ENCODE data around the gene CDX1. TPM values are rescaled to one million over a fixed set of nuclear protein-coding genes. Genes with fewer than 3 reads are reported as not detected.

Gene CDX1
- total RNA-seq, 4 donors from 2014 or later = not detected

DNA sequence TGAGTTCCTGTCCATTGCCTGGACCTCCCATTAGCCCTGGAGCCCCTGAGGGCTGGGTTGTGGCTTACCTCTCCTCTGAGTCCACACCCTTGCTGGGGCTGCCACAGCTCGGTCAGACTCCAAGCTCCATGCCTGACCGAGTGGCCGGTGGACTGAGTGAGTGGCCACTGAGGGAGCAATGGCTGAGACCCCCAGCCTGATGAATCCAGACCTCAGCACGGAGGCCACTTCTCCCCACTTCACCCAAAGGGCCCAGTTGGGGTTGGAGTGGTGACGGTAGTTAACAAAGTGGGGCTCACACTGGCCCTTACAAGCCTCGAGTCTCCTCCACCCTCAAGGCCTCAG, 39.7 kb upstream of the CDX1 start:
- H3K9me3 ChIP-seq = no peaks in the 10 kb centered on the region
- H3K27ac ChIP-seq = peak overlapping the region in 1 of 4 donors; percentile 10
- H3K36me3 ChIP-seq = peaks cover 0 to 89% of the 10 kb centered on the region in 2 donors
- H3K4me1 ChIP-seq = peaks cover 0 to 26% (median 15%) of the 10 kb centered on the region in 3 donors
- no peaks in the 10 kb centered on the region for H3K27me3 ChIP-seq
- ATAC-seq = no peak
- no peak overlapping the region for H3K4me3 ChIP-seq
- WGBS, 2 donors (ENCODE audit: low coverage in 1 of 2) = 88 to 94% methylated on average over 2 to 3 of the region's 6 CpGs
- TF ChIP-seq EP300 (IDR thresholded peaks at IDR 0.05) = no peak
- no peak for TF ChIP-seq CTCF (IDR thresholded peaks at IDR 0.05)
- no peak for TF ChIP-seq POLR2AphosphoS5 (IDR thresholded peaks at IDR 0.05)
- no peak for TF ChIP-seq POLR2A (IDR thresholded peaks at IDR 0.05)

- TF ChIP-seq CTCF (IDR thresholded peaks at IDR 0.05) (no peak), EP300 (IDR thresholded peaks at IDR 0.05) (no peak), POLR2A (IDR thresholded peaks at IDR 0.05) (no peak), POLR2AphosphoS5 (IDR thresholded peaks at IDR 0.05) (no peak)
- no peak for ATAC-seq
- 52 to 70% methylated on average over 2 to 8 of the region's 8 CpGs for WGBS, 2 donors (ENCODE audit: low coverage in 1 of 2)
- Histone ChIP-seq H3K4me1 (peaks cover 0 to 51% (median 28%) of the 10 kb centered on the region in 3 donors), H3K4me3 (peak overlapping the region in 1 of 2 donors; percentile 20), H3K36me3 (peaks cover 0 to 89% of the 10 kb centered on the region in 2 donors), H3K27ac (peak overlapping the region in 3 of 4 donors; percentile 27 to 50 (median 37)), H3K27me3 (no peaks in the 10 kb centered on the region), H3K9me3 (no peaks in the 10 kb centered on the region)
These were observed 37.1 kb upstream of the CDX1 start for GRCh38 chr5:150129454-150129812.

GRCh38 chr5:150129813-150130492, 36.6 kb upstream of the CDX1 start:
- WGBS, 2 donors (ENCODE audit: low coverage in 1 of 2) = 12 to 27% methylated on average over 7 to 8 of the region's 25 CpGs
- peak; percentile 80 for ATAC-seq
- Histone ChIP-seq H3K27ac (peak overlapping the region in 3 of 4 donors; percentile 27 to 50 (median 37)), H3K27me3 (no peaks in the 10 kb centered on the region), H3K9me3 (no peaks in the 10 kb centered on the region), H3K4me3 (peak overlapping the region in 1 of 2 donors; percentile 20), H3K4me1 (peaks cover 0 to 56% (median 32%) of the 10 kb centered on the region in 3 donors), H3K36me3 (peaks cover 0 to 89% of the 10 kb centered on the region in 2 donors)
- TF ChIP-seq POLR2AphosphoS5 (IDR thresholded peaks at IDR 0.05) (peak; percentile 47), EP300 (IDR thresholded peaks at IDR 0.05) (no peak), POLR2A (IDR thresholded peaks at IDR 0.05) (no peak), CTCF (IDR thresholded peaks at IDR 0.05) (peak in 3 of 4 experiments; percentile 96 to 98 (median 96))

DNA sequence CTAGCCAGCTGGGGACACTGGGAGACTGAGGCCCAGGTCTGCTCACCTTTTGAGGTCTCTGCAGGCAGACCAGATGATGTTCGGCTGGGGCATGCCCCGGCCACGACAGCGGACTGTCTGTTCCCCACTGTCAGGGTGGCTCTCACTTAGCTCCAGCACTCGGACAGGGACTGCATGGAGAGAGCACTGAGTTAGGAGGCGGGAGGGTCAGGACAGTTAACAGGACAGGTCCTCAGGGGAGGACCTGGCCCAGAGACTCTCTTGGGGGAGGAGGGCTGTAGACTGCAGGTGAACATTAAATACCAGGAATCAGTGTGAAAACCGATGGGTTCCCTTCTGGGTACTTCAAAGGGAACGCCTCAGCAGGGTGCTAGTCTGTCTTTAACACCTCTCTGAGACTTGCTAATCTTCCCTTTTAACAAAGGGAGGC, 36.1 kb upstream of the CDX1 start:
- H3K27me3 ChIP-seq = no peaks in the 10 kb centered on the region
- H3K9me3 ChIP-seq = no peaks in the 10 kb centered on the region
- no peak for ATAC-seq
- peaks cover 0 to 89% of the 10 kb centered on the region in 2 donors for H3K36me3 ChIP-seq
- H3K27ac ChIP-seq = peak overlapping the region in 3 of 4 donors; percentile 27 to 50 (median 37)
- peaks cover 0 to 62% (median 32%) of the 10 kb centered on the region in 3 donors for H3K4me1 ChIP-seq
- WGBS, 2 donors (ENCODE audit: low coverage in 1 of 2) = 65% methylated on average over 2 of the region's 8 CpGs; no CpG with 5 or more reads in 1 of the 2 donors
- no peak overlapping the region for H3K4me3 ChIP-seq
- TF ChIP-seq EP300 (IDR thresholded peaks at IDR 0.05) (no peak), CTCF (IDR thresholded peaks at IDR 0.05) (no peak), POLR2AphosphoS5 (IDR thresholded peaks at IDR 0.05) (no peak), POLR2A (IDR thresholded peaks at IDR 0.05) (no peak)

GRCh38 chr5:150131461-150131860, 35.1 kb upstream of the CDX1 start:
- WGBS, 2 donors (ENCODE audit: low coverage in 1 of 2) = 75 to 88% methylated on average over 1 to 3 of the region's 4 CpGs
- Histone ChIP-seq H3K27me3 (no peaks in the 10 kb centered on the region), H3K9me3 (no peaks in the 10 kb centered on the region), H3K36me3 (peaks cover 0 to 88% of the 10 kb centered on the region in 2 donors), H3K4me3 (no peak overlapping the region), H3K4me1 (peaks cover 0 to 71% (median 41%) of the 10 kb centered on the region in 3 donors), H3K27ac (peak overlapping the region in 3 of 4 donors; percentile 12 to 90 (median 60))
- TF ChIP-seq POLR2A (IDR thresholded peaks at IDR 0.05) (no peak), CTCF (IDR thresholded peaks at IDR 0.05) (no peak), EP300 (IDR thresholded peaks at IDR 0.05) (no peak), POLR2AphosphoS5 (IDR thresholded peaks at IDR 0.05) (no peak)
- no peak for ATAC-seq
